Activated effector memory CD4-positive, alpha-beta T cell treated with Interleukin-2 at 50 U/mL for 16 hours (primary cell): ENCODE results near the gene SLX4IP.
"Not testable (repeated sequence)": the region's sequence is repeated elsewhere in the genome, so short reads cannot be mapped to it uniquely, and the experiment has no call there.

Experiments
- DNase-seq: peaks from one replicate; pipeline ENCODE4 v3.0.0-alpha.2; 2020

The SLX4IP gene

GRCh38 chr20:10580700-10581099 is 145.6 kb downstream of the SLX4IP start:
- no peak for DNase-seq

- DNase-seq: no peak
These were observed 146.7 kb downstream of the SLX4IP start for GRCh38 chr20:10581823-10582222.

- DNase-seq: no peak
These were observed 149.3 kb downstream of the SLX4IP start for GRCh38 chr20:10584371-10584770.

- DNase-seq: no peak
These were observed 150.2 kb downstream of the SLX4IP start for GRCh38 chr20:10585308-10585707.

- DNase-seq: no peak
These were observed 151.2 kb downstream of the SLX4IP start for GRCh38 chr20:10586296-10586695.

- DNase-seq: not testable (repeated sequence)
These were observed 155.3 kb downstream of the SLX4IP start for GRCh38 chr20:10590446-10590845.

GRCh38 chr20:10590950-10591671 is 156.0 kb downstream of the SLX4IP start:
- DNase-seq: no peak

- DNase-seq: no peak
These were observed 156.9 kb downstream of the SLX4IP start for GRCh38 chr20:10591946-10592521.

- no peak for DNase-seq
These were observed 159.3 kb downstream of the SLX4IP start for GRCh38 chr20:10594296-10594868.

- no peak for DNase-seq
These were observed 160.2 kb downstream of the SLX4IP start for GRCh38 chr20:10595266-10595665.

- DNase-seq: no peak
These were observed 160.9 kb downstream of the SLX4IP start for GRCh38 chr20:10595985-10596384.

- DNase-seq: no peak
These were observed 161.6 kb downstream of the SLX4IP start for GRCh38 chr20:10596710-10597121.

- no peak for DNase-seq
These were observed 162.5 kb downstream of the SLX4IP start for GRCh38 chr20:10597637-10598036.

- no peak for DNase-seq
These were observed 167.2 kb downstream of the SLX4IP start for GRCh38 chr20:10602221-10602871.

- DNase-seq: no peak
These were observed 168.3 kb downstream of the SLX4IP start for GRCh38 chr20:10603378-10603777.

- no peak for DNase-seq
These were observed 169.1 kb downstream of the SLX4IP start for GRCh38 chr20:10603971-10604864.

- DNase-seq: no peak
These were observed 169.8 kb downstream of the SLX4IP start for GRCh38 chr20:10604865-10605440.

GRCh38 chr20:10605547-10606195 is 170.6 kb downstream of the SLX4IP start:
- DNase-seq: no peak

- DNase-seq: no peak
These were observed 174.2 kb downstream of the SLX4IP start for GRCh38 chr20:10609276-10609675.

GRCh38 chr20:10609770-10610169 is 174.7 kb downstream of the SLX4IP start:
- DNase-seq: no peak

GRCh38 chr20:10610251-10610650 is 175.1 kb downstream of the SLX4IP start:
- DNase-seq: no peak

GRCh38 chr20:10611357-10611756 is 176.3 kb downstream of the SLX4IP start:
- DNase-seq: no peak
